Measurements from ENCODE around the gene GART. TPM values are rescaled to one million over a fixed set of nuclear protein-coding genes. Genes with fewer than 3 reads are reported as not detected.
A peak's percentile ranks its signal among the peaks of the same experiment; 100 is the strongest.
"Not testable (repeated sequence)": the region's sequence is repeated elsewhere in the genome, so short reads cannot be mapped to it uniquely, and the experiment has no call there.

GART gene
- total RNA-seq, 6 experiments from 2014 or later, result 23.0 to 93.5 (median 39.3) TPM

- intact Hi-C loops (cut with DNase I), result no loop called here
- WGBS (ENCODE audit: insufficient coverage, low coverage, low lambda C conversion rate, missing lambda C conversion rate), result 98% methylated on average over 5 of the region's 7 CpGs
- TF ChIP-seq POLR2A (IDR thresholded peaks at IDR 0.05) (no peak), CTCF (IDR thresholded peaks at IDR 0.05) (no peak)
- Histone ChIP-seq H3K4me1 (peaks cover 0 to 12% (median 0%) of the 10 kb centered on the region in 4 donors), H3K27ac (no peak overlapping the region), H3K4me3 (no peak overlapping the region), H3K9me3 (no peaks in the 10 kb centered on the region), H3K36me3 (no peaks in the 10 kb centered on the region), H3K27me3 (no peaks in the 10 kb centered on the region)
- DNase-seq, result peak in 1 of 3 donors; percentile 16
- ATAC-seq, result no peak
Observed at GRCh38 chr21:33477066-33477465, 64.9 kb downstream of the GART start.

- DNase-seq, result no peak
- intact Hi-C loops (cut with DNase I), result no loop called here
Observed at GRCh38 chr21:33473344-33473743, 68.6 kb downstream of the GART start.

GRCh38 chr21:33470701-33471100 lies 71.2 kb downstream of the GART start:
- intact Hi-C loops (cut with DNase I), result no loop called here
- Histone ChIP-seq H3K27ac (no peak overlapping the region), H3K27me3 (no peaks in the 10 kb centered on the region), H3K36me3 (peaks cover 0 to 14% (median 0%) of the 10 kb centered on the region in 4 donors), H3K4me1 (no peaks in the 10 kb centered on the region), H3K9me3 (no peaks in the 10 kb centered on the region), H3K4me3 (no peak overlapping the region)
- 89% methylated on average over 1 of the region's 2 CpGs for WGBS (ENCODE audit: insufficient coverage, low coverage, low lambda C conversion rate, missing lambda C conversion rate)
- TF ChIP-seq POLR2A (IDR thresholded peaks at IDR 0.05) (no peak), CTCF (IDR thresholded peaks at IDR 0.05) (no peak)
- DNase-seq (no peak), ATAC-seq (no peak)

More at GRCh38 chr21:33473344-33473743, 68.6 kb downstream of the GART start:
- H3K4me3 ChIP-seq, result no peak overlapping the region
- no peaks in the 10 kb centered on the region for H3K36me3 ChIP-seq
- 100% methylated on average over 2 of the region's 3 CpGs for WGBS (ENCODE audit: insufficient coverage, low coverage, low lambda C conversion rate, missing lambda C conversion rate)
- no peak for ATAC-seq
- no peaks in the 10 kb centered on the region for H3K27me3 ChIP-seq
- H3K4me1 ChIP-seq, result peaks cover 0 to 5% (median 0%) of the 10 kb centered on the region in 4 donors
- H3K9me3 ChIP-seq, result no peaks in the 10 kb centered on the region
- H3K27ac ChIP-seq, result no peak overlapping the region
- TF ChIP-seq POLR2A (IDR thresholded peaks at IDR 0.05) (no peak), CTCF (IDR thresholded peaks at IDR 0.05) (no peak)

- WGBS (ENCODE audit: insufficient coverage, low coverage, low lambda C conversion rate, missing lambda C conversion rate), result 91% methylated on average over 4 of the region's 4 CpGs
- DNase-seq; ATAC-seq; H3K4me1 ChIP-seq; intact Hi-C loops (cut with DNase I); H3K27me3 ChIP-seq; H3K9me3 ChIP-seq; H3K27ac ChIP-seq; H3K4me3 ChIP-seq: not testable (repeated sequence)
- peaks cover 0 to 22% (median 0%) of the 10 kb centered on the region in 4 donors for H3K36me3 ChIP-seq
Observed at GRCh38 chr21:33469183-33469582, 72.7 kb downstream of the GART start.

GRCh38 chr21:33461538-33462250 lies 80.2 kb downstream of the GART start:
- peaks cover 0 to 46% (median 4%) of the 10 kb centered on the region in 4 donors for H3K36me3 ChIP-seq
- peak in 1 of 3 donors; percentile 33 for DNase-seq
- peak overlapping the region in 2 of 3 donors; percentile 6 to 14 for H3K27ac ChIP-seq
- intact Hi-C loops (cut with DNase I), result no loop called here
- TF ChIP-seq CTCF (IDR thresholded peaks at IDR 0.05) (no peak), POLR2A (IDR thresholded peaks at IDR 0.05) (no peak)
- H3K9me3 ChIP-seq, result no peaks in the 10 kb centered on the region
- 48% methylated on average over 5 of the region's 5 CpGs for WGBS (ENCODE audit: insufficient coverage, low coverage, low lambda C conversion rate, missing lambda C conversion rate)
- ATAC-seq, result peak; percentile 48 to 83 (median 66)
- H3K4me3 ChIP-seq, result peak overlapping the region in 1 of 3 donors; percentile 1
- peaks cover 0 to 15% (median 7%) of the 10 kb centered on the region in 4 donors for H3K4me1 ChIP-seq
- no peaks in the 10 kb centered on the region for H3K27me3 ChIP-seq
